ENCODE results near the gene MAL. TPM values are rescaled to one million over a fixed set of nuclear protein-coding genes. Genes with fewer than 3 reads are reported as not detected.

MAL gene
- total RNA-seq, 1 experiment from 2014 or later: 1.6 TPM

GRCh38 chr2:95002498-95002897 lies 23.0 kb upstream of the MAL start:
- no peaks in the 10 kb centered on the region for H3K4me1 ChIP-seq (ENCODE audit: insufficient read depth, low read length)
- no peaks in the 10 kb centered on the region for H3K9me2 ChIP-seq (replicated peaks; ENCODE audit: low read length)
- DNase-seq (no peak), ATAC-seq (no peak)
- no peaks in the 10 kb centered on the region for H3F3A ChIP-seq (ENCODE audit: low read length, unreplicated experiment)
- no peaks in the 10 kb centered on the region for H3K79me2 ChIP-seq (ENCODE audit: low read length)
- ChIA-PET POLR2A (ENCODE audit: unreplicated experiment) (no interaction called here), CTCF (no interaction called here)
- H3K4me2 ChIP-seq (ENCODE audit: low read length): no peak overlapping the region
- TF ChIP-seq EZH2 (IDR thresholded peaks at IDR 0.05; ENCODE audit: low read length, unreplicated experiment): no peak
- TF ChIP-seq CTCF (conservative IDR thresholded peaks at IDR 0.05; ENCODE audit: low read depth, low read length): no peak
- TF ChIP-seq EZH2phosphoT487 (IDR thresholded peaks at IDR 0.05; ENCODE audit: borderline replicate concordance, low read length): no peak
- H3K27ac ChIP-seq (ENCODE audit: low read length): no peak overlapping the region
- H3K4me3 ChIP-seq (ENCODE audit: low read length): no peak overlapping the region
- no peak overlapping the region for H3K9ac ChIP-seq (ENCODE audit: low read length)
- intact Hi-C loops (cut with micrococcal nuclease): no loop called here
- no TSS peak for BruUV-seq (replicated peaks)
- H4K20me1 ChIP-seq (ENCODE audit: low read length): no peaks in the 10 kb centered on the region
- H2AFZ ChIP-seq (ENCODE audit: low read length): no peak overlapping the region
- peaks cover 11% of the 10 kb centered on the region for H3K27me3 ChIP-seq (ENCODE audit: low read length)
- H3K36me3 ChIP-seq (ENCODE audit: low read depth, low read length): no peaks in the 10 kb centered on the region
- H3K9me3 ChIP-seq (ENCODE audit: low read length): no peaks in the 10 kb centered on the region

- Histone ChIP-seq H3K9me3 (ENCODE audit: low read length) (no peaks in the 10 kb centered on the region), H3K79me2 (ENCODE audit: low read length) (no peaks in the 10 kb centered on the region), H2AFZ (ENCODE audit: low read length) (no peak overlapping the region), H4K20me1 (ENCODE audit: low read length) (no peaks in the 10 kb centered on the region), H3K27me3 (ENCODE audit: low read length) (no peaks in the 10 kb centered on the region; the same call in 1 of the 2 replicates), H3K4me2 (ENCODE audit: low read length) (no peak overlapping the region), H3K4me3 (ENCODE audit: low read length) (no peak overlapping the region), H3F3A (ENCODE audit: low read length, unreplicated experiment) (no peaks in the 10 kb centered on the region), H3K36me3 (ENCODE audit: low read depth, low read length) (no peaks in the 10 kb centered on the region), H3K4me1 (ENCODE audit: insufficient read depth, low read length) (no peaks in the 10 kb centered on the region), H3K9ac (ENCODE audit: low read length) (no peak overlapping the region), H3K27ac (ENCODE audit: low read length) (no peak overlapping the region), H3K9me2 (replicated peaks; ENCODE audit: low read length) (no peaks in the 10 kb centered on the region)
- CTCF ChIA-PET: no interaction called here
- BruUV-seq (replicated peaks): no TSS peak
- no peak for DNase-seq
- TF ChIP-seq CTCF (conservative IDR thresholded peaks at IDR 0.05; ENCODE audit: low read depth, low read length): no peak
- TF ChIP-seq EZH2phosphoT487 (IDR thresholded peaks at IDR 0.05; ENCODE audit: borderline replicate concordance, low read length): no peak
- TF ChIP-seq EZH2 (IDR thresholded peaks at IDR 0.05; ENCODE audit: low read length, unreplicated experiment): no peak
- intact Hi-C loops (cut with micrococcal nuclease): no loop called here
- no peak for ATAC-seq
- POLR2A ChIA-PET (ENCODE audit: unreplicated experiment): no interaction called here
Measured at GRCh38 chr2:95004287-95004686, 21.2 kb upstream of the MAL start.

- BruUV-seq (replicated peaks): no TSS peak
- Histone ChIP-seq H2AFZ (ENCODE audit: low read length) (no peak overlapping the region), H3K9ac (ENCODE audit: low read length) (no peak overlapping the region), H3K4me3 (ENCODE audit: low read length) (no peak overlapping the region), H3K27ac (ENCODE audit: low read length) (no peak overlapping the region), H3K79me2 (ENCODE audit: low read length) (no peaks in the 10 kb centered on the region), H3K27me3 (ENCODE audit: low read length) (no peaks in the 10 kb centered on the region), H3K36me3 (ENCODE audit: low read depth, low read length) (no peaks in the 10 kb centered on the region), H3F3A (ENCODE audit: low read length, unreplicated experiment) (no peaks in the 10 kb centered on the region), H3K9me2 (replicated peaks; ENCODE audit: low read length) (no peaks in the 10 kb centered on the region), H3K4me2 (ENCODE audit: low read length) (no peak overlapping the region), H4K20me1 (ENCODE audit: low read length) (no peaks in the 10 kb centered on the region), H3K9me3 (ENCODE audit: low read length) (no peaks in the 10 kb centered on the region), H3K4me1 (ENCODE audit: insufficient read depth, low read length) (no peaks in the 10 kb centered on the region)
- CTCF ChIA-PET: no interaction called here
- TF ChIP-seq CTCF (conservative IDR thresholded peaks at IDR 0.05; ENCODE audit: low read depth, low read length) (no peak), EZH2 (IDR thresholded peaks at IDR 0.05; ENCODE audit: low read length, unreplicated experiment) (no peak), EZH2phosphoT487 (IDR thresholded peaks at IDR 0.05; ENCODE audit: borderline replicate concordance, low read length) (no peak)
- intact Hi-C loops (cut with micrococcal nuclease): no loop called here
- POLR2A ChIA-PET (ENCODE audit: unreplicated experiment): no interaction called here
- DNase-seq (no peak), ATAC-seq (no peak)
Measured at GRCh38 chr2:95004711-95005110, 20.8 kb upstream of the MAL start.
